ENCODE data around the gene CAPN12. TPM values are rescaled to one million over a fixed set of nuclear protein-coding genes. Genes with fewer than 3 reads are reported as not detected.
A peak's percentile ranks its signal among the peaks of the same experiment; 100 is the strongest.
"Not testable (repeated sequence)": the region's sequence is repeated elsewhere in the genome, so short reads cannot be mapped to it uniquely, and the experiment has no call there.

Gene CAPN12
- not detected for total RNA-seq
- long read RNA-seq, partial matches to known transcripts: 0 of 1 reads
- long read RNA-seq, other reads (novel, unspliced or antisense): 1 of 1 reads

GRCh38 chr19:38744298-38744681, at the start of gene CAPN12:
Gene CAPN12, minus strand, starts transcription at chr19:38744474. Its CDS starts 309 bp downstream, at chr19:38744165.
- ATAC-seq (ENCODE audit: poor library complexity) (no peak), DNase-seq (no peak)
- intact Hi-C loops (cut with DNase I): no loop called here

GRCh38 chr19:38793671-38794070, 49.4 kb upstream of the CAPN12 start:
- no peak for DNase-seq
- intact Hi-C loops (cut with DNase I): no loop called here
- ATAC-seq (ENCODE audit: poor library complexity): no peak

GRCh38 chr19:38793177-38793576, 48.9 kb upstream of the CAPN12 start:
- ATAC-seq (ENCODE audit: poor library complexity) (no peak), DNase-seq (no peak)
- intact Hi-C loops (cut with DNase I): no loop called here

- peak; percentile 81 for DNase-seq
Observed at GRCh38 chr19:38792250-38793111, 48.2 kb upstream of the CAPN12 start.

GRCh38 chr19:38791451-38792064, 47.3 kb upstream of the CAPN12 start:
- intact Hi-C loops (cut with DNase I); DNase-seq: not testable (repeated sequence)

More at GRCh38 chr19:38792250-38793111, 48.2 kb upstream of the CAPN12 start:
- intact Hi-C loops (cut with DNase I): no loop called here
- peak; percentile 33 for ATAC-seq (ENCODE audit: poor library complexity)

GRCh38 chr19:38790507-38791403, 46.5 kb upstream of the CAPN12 start:
- DNase-seq; intact Hi-C loops (cut with DNase I): not testable (repeated sequence)
- peak; percentile 3 for ATAC-seq (ENCODE audit: poor library complexity)

More at GRCh38 chr19:38791451-38792064, 47.3 kb upstream of the CAPN12 start:
- peak; percentile 97 for ATAC-seq (ENCODE audit: poor library complexity)

GRCh38 chr19:38788478-38789243, 44.4 kb upstream of the CAPN12 start, which contains the start of gene LGALS7B:
Gene LGALS7B, plus strand, starts transcription at chr19:38789200. Its CDS starts 27 bp downstream, at chr19:38789227.
- ATAC-seq (ENCODE audit: poor library complexity) (no peak), DNase-seq (no peak)
- intact Hi-C loops (cut with DNase I): no loop called here

- no peak for DNase-seq
- no peak for ATAC-seq (ENCODE audit: poor library complexity)
- intact Hi-C loops (cut with DNase I): no loop called here
Observed at GRCh38 chr19:38786572-38787265, 42.4 kb upstream of the CAPN12 start.

- intact Hi-C loops (cut with DNase I); ATAC-seq (ENCODE audit: poor library complexity): not testable (repeated sequence)
Observed at GRCh38 chr19:38786061-38786460, 41.8 kb upstream of the CAPN12 start.

GRCh38 chr19:38785187-38785699, 41.0 kb upstream of the CAPN12 start:
- DNase-seq: no peak
- intact Hi-C loops (cut with DNase I): no loop called here
- no peak for ATAC-seq (ENCODE audit: poor library complexity)

More at GRCh38 chr19:38786061-38786460, 41.8 kb upstream of the CAPN12 start:
- DNase-seq: not testable (repeated sequence)

- ATAC-seq (ENCODE audit: poor library complexity) (no peak), DNase-seq (no peak)
- intact Hi-C loops (cut with DNase I): no loop called here
Observed at GRCh38 chr19:38784224-38784623, 40.0 kb upstream of the CAPN12 start.

GRCh38 chr19:38782212-38782611, 37.9 kb upstream of the CAPN12 start:
- DNase-seq; intact Hi-C loops (cut with DNase I); ATAC-seq (ENCODE audit: poor library complexity): not testable (repeated sequence)

GRCh38 chr19:38781058-38781457, 36.8 kb upstream of the CAPN12 start:
- DNase-seq (no peak), ATAC-seq (ENCODE audit: poor library complexity) (no peak)
- intact Hi-C loops (cut with DNase I): no loop called here

GRCh38 chr19:38780443-38780842, 36.2 kb upstream of the CAPN12 start:
- intact Hi-C loops (cut with DNase I): no loop called here
- no peak for DNase-seq

GRCh38 chr19:38778733-38779132, 34.5 kb upstream of the CAPN12 start:
- DNase-seq (no peak), ATAC-seq (ENCODE audit: poor library complexity) (no peak)
- intact Hi-C loops (cut with DNase I): no loop called here

More at GRCh38 chr19:38780443-38780842, 36.2 kb upstream of the CAPN12 start:
- ATAC-seq (ENCODE audit: poor library complexity): no peak

GRCh38 chr19:38774181-38774950, 30.1 kb upstream of the CAPN12 start:
- ATAC-seq (ENCODE audit: poor library complexity): no peak
- DNase-seq: no peak
- intact Hi-C loops (cut with DNase I): no loop called here
